Urothelium cell line (cell line): ENCODE measurements around the gene MSRB3.
"Not testable (repeated sequence)": the region's sequence is repeated elsewhere in the genome, so short reads cannot be mapped to it uniquely, and the experiment has no call there.

Experiments used
- DNase-seq: peaks from one replicate; pipeline ENCODE4 v3.0.0; 2011; ENCODE audit warnings: low spot score, mixed read lengths
- FAIRE-seq: peaks from 2 replicates; lab custom pipeline; 2011; peaks lifted over from hg19 to GRCh38; lab: Jason Lieb, UNC

Gene MSRB3

GRCh38 chr12:65285532-65285931 is 7.0 kb downstream of the MSRB3 start:
- FAIRE-seq = not testable (repeated sequence)

GRCh38 chr12:65287426-65287825 is 8.9 kb downstream of the MSRB3 start:
- FAIRE-seq (no peak), DNase-seq (no peak)

More at GRCh38 chr12:65285532-65285931, 7.0 kb downstream of the MSRB3 start:
- not testable (repeated sequence) for DNase-seq

- FAIRE-seq (no peak), DNase-seq (no peak)
Observed at GRCh38 chr12:65292241-65292640, 13.8 kb downstream of the MSRB3 start.

GRCh38 chr12:65293735-65294134 is 15.3 kb downstream of the MSRB3 start:
- DNase-seq (no peak), FAIRE-seq (no peak)

- DNase-seq (no peak), FAIRE-seq (no peak)
Observed at GRCh38 chr12:65294641-65295262, 16.3 kb downstream of the MSRB3 start.

GRCh38 chr12:65296508-65297265 is 18.2 kb downstream of the MSRB3 start:
- FAIRE-seq = no peak
- DNase-seq = no peak

GRCh38 chr12:65300097-65300496 is 21.6 kb downstream of the MSRB3 start:
- FAIRE-seq = no peak

GRCh38 chr12:65300679-65301349 is 22.3 kb downstream of the MSRB3 start:
- DNase-seq = peak; percentile 31
- peak; percentile 42 for FAIRE-seq

More at GRCh38 chr12:65300097-65300496, 21.6 kb downstream of the MSRB3 start:
- no peak for DNase-seq

- FAIRE-seq = no peak
Observed at GRCh38 chr12:65302891-65303290, 24.4 kb downstream of the MSRB3 start.

GRCh38 chr12:65305346-65305950 is 27.0 kb downstream of the MSRB3 start:
- FAIRE-seq = no peak

More at GRCh38 chr12:65302891-65303290, 24.4 kb downstream of the MSRB3 start:
- no peak for DNase-seq

GRCh38 chr12:65306366-65307168 is 28.1 kb downstream of the MSRB3 start:
- FAIRE-seq (no peak), DNase-seq (peak; percentile 40)

More at GRCh38 chr12:65305346-65305950, 27.0 kb downstream of the MSRB3 start:
- no peak for DNase-seq

GRCh38 chr12:65307169-65307501 is 28.7 kb downstream of the MSRB3 start:
- DNase-seq (no peak), FAIRE-seq (no peak)

GRCh38 chr12:65308006-65308405 is 29.5 kb downstream of the MSRB3 start:
- FAIRE-seq (no peak), DNase-seq (no peak)

GRCh38 chr12:65308601-65309071 is 30.2 kb downstream of the MSRB3 start:
- DNase-seq (no peak), FAIRE-seq (no peak)

GRCh38 chr12:65311260-65311659 is 32.8 kb downstream of the MSRB3 start:
- FAIRE-seq (no peak), DNase-seq (no peak)

- DNase-seq (no peak), FAIRE-seq (no peak)
Observed at GRCh38 chr12:65313719-65314317, 35.3 kb downstream of the MSRB3 start.

GRCh38 chr12:65315238-65315637 is 36.8 kb downstream of the MSRB3 start:
- FAIRE-seq, DNase-seq: not testable (repeated sequence)

- FAIRE-seq = no peak
- DNase-seq = no peak
Observed at GRCh38 chr12:65318186-65318685, 39.8 kb downstream of the MSRB3 start.

- DNase-seq (no peak), FAIRE-seq (no peak)
Observed at GRCh38 chr12:65319688-65320200, 41.3 kb downstream of the MSRB3 start.

- FAIRE-seq (no peak), DNase-seq (no peak)
Observed at GRCh38 chr12:65323070-65323469, 44.6 kb downstream of the MSRB3 start.
